ENCODE results near the gene HAUS3.
"Not testable (repeated sequence)": the region's sequence is repeated elsewhere in the genome, so short reads cannot be mapped to it uniquely, and the experiment has no call there.

Gene HAUS3

DNA sequence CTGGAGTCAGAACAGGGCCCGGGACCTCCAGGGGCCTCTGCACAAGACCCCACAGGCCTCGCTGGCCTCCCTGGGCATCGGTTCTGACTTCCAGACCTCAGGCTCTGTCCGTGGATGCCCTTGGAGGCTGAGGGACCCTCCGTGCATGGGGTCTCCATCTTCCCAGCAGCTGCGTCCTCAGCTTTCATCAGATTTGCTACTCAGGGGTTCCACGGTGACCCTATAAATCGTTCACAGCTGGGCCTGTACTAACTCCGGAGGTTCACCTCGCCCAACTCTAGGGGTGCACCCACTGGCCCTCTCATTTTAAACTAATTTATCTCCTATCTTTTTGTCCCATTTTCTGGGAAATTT lies 33.1 kb upstream of the HAUS3 start:
- not testable (repeated sequence) for DNase-seq

DNA sequence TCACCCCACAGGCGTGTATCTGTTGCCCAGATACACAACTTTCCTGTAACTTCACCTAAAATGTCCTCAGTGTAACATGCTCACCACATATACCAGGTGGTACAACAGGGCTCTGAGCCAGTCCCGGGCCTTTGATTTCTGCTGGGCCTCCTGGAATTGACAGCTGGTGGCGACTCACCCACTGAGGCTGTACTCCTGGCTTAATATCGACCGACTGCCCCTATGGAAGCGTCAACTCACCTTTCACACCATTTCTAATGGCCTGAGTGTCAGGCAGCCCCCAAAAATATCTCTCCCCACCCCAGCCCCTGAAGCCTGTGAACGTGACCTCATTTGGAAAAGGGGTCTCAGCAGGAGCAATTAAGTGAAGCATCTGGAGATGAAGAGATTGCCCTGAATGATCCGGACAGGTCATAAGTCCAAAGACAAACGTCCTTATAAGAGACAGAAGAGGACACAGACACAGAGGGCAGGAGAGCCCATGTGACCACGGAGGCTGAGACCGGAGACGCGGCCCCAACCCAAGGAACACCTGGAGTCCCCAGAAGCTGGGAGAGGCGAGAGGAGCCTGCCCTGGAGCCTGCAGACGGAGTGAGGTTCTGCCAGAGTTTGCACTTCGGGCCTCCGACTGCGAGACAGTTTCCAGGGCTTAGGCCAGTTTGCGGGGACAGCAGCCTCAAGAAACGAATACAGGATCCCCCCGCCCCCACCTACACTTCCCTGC lies 32.6 kb upstream of the HAUS3 start:
- DNase-seq: no peak

GRCh38 chr4:2273657-2274319 lies 31.9 kb upstream of the HAUS3 start:
- no peak for DNase-seq

GRCh38 chr4:2273221-2273620 lies 31.3 kb upstream of the HAUS3 start:
- DNase-seq: no peak

DNA sequence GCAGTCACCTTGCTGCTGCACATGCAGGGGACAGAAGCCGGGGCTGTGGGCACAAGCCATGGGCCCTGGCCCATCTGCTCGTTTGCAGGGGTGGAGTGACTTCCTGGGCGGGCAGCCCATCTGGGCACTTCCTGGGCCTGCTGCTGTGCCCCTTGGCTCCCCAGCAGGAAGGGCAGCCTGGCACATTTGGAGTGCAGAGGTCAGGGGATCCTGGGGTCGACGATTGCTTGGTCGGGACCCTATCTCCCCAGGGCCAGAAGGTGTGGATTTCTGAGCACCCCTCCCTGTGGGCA lies 30.9 kb upstream of the HAUS3 start:
- no peak for DNase-seq

- no peak for DNase-seq
Measured at GRCh38 chr4:2272026-2272827, 30.3 kb upstream of the HAUS3 start.

DNA sequence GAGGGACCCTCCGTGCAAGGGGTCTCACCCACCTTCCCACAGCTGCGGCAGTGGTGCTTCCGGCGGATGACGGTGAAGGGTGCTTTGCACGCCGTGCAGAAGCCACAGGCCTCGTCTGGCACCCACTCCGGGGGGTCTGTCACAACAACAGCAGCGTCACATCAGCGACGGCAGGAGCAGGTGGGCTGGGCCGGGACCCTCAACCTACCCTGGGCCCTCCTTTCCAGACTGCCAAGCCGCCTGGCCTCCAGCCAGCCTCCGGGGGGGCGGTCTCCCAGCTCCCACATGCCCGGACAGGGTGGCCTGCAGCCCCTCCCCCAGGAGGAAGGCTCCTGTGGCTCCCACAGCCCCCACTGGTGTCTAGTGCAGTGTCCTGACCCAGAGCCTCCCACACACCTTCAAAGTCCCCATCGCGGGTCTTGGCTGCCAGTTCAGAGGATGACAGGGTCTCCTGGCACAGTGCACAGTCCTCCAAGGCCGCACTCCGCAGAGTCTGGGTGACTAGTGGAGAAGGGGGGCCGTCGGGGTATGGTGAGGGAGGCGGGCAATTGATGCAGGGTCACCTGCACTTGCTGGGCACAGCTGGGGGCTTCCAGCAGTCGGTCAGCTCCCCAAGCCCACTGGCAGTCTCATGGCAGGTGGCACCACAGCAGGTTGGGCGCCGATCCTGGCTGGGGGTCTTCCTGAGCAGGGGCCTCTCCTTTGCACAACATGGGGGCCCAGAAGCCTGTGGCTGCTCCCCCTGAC lies 29.5 kb upstream of the HAUS3 start:
- DNase-seq: no peak

DNA sequence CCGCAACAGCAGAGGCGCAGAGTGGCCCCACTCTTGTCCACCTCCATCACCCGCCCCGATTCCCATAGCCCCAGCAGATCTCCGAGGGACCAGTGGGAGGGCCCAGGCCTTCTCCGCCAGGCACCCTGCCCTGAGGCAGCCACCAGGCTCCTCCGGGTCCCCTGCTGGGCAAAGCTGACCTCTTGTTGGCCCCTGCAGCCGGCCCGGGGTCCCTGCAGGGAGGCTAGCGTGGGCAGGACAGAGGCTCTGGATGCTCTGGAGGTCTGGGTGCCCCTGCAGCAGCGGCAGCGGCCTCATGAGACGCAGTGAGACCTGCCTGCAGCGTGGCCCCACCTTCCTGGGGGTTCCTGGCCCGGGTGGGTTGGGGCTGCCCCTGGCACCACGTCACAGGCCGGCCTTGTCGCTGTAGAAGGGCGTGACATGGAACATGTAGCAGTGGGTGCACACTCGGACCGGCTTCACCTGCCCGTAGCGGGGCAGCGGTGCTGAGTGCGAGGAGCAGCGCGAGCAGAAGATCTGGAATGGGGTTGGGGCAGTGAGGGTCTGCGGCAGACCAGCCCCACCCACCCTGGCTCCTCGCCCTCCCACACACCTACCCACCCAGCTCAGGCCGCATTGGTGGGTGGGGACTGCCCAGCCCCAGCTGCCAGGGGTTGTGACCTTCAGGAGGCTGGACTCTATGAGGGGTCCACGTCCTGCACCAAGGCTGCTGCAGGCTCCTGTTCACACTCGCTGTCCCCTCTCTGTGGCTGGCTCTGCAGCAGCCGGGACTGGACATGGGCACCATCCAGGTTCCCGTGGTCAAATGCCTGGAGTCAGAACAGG lies 28.6 kb upstream of the HAUS3 start:
- DNase-seq: no peak

DNA sequence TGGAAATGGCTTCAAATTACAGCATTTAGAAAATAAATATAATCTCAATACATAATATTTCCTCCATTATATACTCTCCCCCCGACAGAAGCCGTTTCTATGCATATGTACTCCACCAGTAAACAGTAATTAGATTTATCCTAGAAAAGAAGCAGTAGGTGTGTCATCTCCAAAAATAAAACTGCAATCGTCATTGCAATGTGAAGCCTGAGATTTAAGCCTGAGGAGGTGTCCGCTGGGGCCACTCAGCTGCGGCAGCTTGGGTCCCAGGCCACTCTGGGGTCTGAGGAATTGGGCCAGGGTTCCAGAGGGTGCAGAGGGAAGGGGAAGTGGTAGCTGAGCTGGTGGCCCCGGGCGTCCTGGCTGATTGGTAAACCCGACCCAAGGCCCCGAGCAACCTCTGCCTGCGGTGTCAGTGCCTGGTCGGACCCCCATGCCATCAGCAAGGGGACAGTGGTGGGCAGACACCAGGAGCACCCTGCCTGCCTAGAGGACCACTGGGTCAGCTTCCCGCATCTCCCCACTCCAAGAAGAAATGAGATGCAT lies 27.8 kb upstream of the HAUS3 start:
- DNase-seq: no peak

GRCh38 chr4:2269206-2269531 lies 27.2 kb upstream of the HAUS3 start:
- no peak for DNase-seq

DNA sequence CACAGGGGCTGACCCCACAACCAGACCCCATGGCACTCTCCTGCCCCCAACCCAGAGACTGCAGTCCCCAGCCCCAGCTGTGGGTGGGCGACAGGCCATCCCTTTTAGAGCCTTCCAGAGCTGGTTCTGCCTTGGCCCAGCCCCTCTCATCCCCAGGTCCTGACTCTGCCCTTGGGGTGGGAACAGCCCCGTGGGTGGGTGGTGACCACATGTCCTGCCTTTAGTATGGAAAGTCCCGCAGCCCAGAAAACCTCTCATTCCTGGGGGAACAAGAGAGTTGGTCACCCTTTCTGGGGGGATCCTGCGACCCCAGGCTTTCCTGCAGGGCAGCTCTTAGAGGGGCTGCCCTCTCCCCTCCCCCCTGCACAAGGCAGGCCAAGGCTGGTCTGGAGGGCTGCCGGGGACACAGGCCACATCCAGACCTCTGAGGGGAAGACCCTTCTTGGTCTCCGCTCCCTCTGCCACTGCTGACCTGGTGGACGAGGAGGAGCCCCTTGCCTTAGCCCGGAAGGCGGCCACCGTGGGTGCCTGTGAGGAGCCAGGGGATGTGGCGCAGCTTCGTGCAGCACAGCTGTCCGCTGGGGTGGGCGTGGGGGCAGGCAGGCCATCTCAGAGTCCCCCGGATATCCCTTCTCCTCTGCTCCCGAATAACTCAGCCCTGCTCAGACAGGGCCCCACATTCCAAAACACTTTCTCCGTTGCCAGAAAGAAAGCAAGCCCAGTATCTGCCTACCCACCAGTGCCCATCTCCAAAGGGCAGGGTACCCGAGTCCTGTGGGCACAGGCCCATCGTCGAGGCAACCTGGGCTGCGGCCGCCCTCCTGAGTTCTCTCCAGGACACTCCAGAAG lies 26.7 kb upstream of the HAUS3 start:
- DNase-seq: no peak

DNA sequence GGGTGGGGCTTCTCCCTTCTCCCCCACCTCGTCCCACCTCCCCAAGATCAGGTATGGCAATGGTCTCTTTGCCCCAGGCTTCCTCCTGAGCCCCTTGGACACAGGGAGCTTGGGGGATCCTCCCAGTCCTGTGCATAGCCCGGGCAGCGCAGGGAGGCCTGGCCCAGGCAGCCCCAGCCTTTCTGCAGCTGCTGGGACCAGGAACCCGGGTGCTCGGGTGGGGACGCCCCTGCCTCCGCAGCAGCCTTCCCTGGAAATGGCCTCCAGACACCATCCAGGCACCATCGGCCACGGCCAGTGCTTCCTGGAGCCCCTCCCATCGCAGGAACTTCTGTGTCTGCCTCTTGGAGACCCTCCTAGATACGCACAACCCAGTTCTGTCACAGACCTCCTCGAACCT lies 25.9 kb upstream of the HAUS3 start:
- DNase-seq: no peak

GRCh38 chr4:2267320-2267811 lies 25.4 kb upstream of the HAUS3 start:
- no peak for DNase-seq

- DNase-seq: no peak
Measured at GRCh38 chr4:2266821-2267220, 24.9 kb upstream of the HAUS3 start.

GRCh38 chr4:2266181-2266580 lies 24.3 kb upstream of the HAUS3 start:
- DNase-seq: no peak

- DNase-seq: no peak
Measured at GRCh38 chr4:2265113-2266110, 23.5 kb upstream of the HAUS3 start.

DNA sequence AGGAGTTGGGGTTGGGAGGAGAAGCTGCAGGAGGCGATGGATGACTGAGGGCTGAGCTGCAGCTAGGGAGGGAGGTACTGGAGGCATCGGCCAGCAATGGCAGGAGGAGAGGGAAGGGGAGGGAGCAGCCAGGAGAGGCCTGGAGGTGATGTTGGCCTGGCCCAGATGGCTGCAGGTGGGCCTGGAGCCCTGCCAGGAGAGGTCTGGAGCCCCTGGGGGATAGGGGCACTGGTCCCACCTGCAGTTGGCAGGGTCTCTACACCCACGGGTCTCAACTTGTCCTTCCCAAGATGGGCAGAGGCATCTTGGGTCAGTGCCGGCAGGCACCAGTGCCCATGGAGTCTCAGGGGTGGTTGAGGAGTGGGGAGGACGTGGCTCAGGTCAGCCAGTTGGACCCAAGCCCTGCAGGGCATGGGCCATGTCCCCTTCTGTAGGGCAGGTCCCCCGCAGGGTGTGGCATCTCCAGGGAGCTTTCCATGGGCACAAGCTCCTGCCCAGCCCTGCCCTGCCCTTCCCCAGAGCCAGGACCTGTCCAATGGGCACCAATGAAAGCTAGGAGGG lies 22.6 kb upstream of the HAUS3 start:
- DNase-seq: no peak

DNA sequence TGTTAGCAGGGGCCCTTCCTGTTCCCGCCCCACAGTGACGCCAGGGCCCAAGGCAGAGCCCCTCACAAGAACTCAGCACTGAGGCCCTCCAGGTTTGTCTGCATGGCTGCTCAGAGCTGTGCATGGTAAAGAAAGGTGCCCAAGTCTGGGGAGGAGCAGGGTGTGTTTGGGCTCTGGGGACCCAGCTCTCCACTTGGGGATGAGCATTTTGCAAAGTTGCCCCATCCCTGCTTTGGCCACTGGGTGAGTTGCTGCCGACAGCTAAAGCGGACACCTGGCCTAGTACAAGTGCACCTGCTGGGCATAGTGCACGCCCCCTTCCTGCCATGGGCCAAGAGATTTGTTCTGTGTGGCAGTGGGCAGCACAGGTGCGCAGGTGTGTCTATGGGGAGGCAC lies 22.0 kb upstream of the HAUS3 start:
- no peak for DNase-seq

DNA sequence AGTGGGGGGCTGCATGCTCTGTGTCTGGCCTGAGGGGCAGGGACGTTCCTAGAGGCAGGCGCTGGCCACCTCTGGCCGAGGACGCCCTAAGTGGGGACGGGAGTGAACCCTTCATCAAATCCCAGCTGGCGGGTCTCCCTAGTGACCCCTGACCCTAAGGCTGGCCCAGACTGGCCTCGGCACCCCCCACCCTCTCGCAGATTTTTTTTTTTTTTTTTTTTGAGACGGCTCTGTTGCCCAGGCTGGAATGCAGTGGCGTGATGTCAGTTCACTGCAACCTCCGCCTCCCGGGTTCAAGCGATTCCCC lies 21.0 kb upstream of the HAUS3 start:
- no peak for DNase-seq

All from CD4-positive, alpha-beta T cell treated with Interleukin-10 for 1 hour (primary cell).